Lung (tissue), 12 donors: ENCODE data around the gene CDC42SE2. TPM values are rescaled to one million over a fixed set of nuclear protein-coding genes. Genes with fewer than 3 reads are reported as not detected.

Experiments
- ATAC-seq: fragments of 200-7000 bp; cut with Tn5 transposase; one replicate; pipeline ENCODE4 v1.9.1; 2020; ENCODE audit warnings: moderate number of reproducible peaks; ENCODE audit not compliant: insufficient read depth, low FRiP score
- DNase-seq, 3 donors: peaks; one replicate each; pipeline ENCODE4 v3.0.0-alpha.2; 2013 to 2017
- H3K27ac ChIP-seq, 2 donors: one replicate each; pipeline ENCODE4 v1.5.1; 2013; ENCODE audit warnings: mild to moderate bottlenecking in 2 of 2, moderate library complexity in 2 of 2, control low read depth in 1 of 2, inconsistent platforms in 1 of 2, low read depth in 1 of 2, low read length in 1 of 2
- H3K27me3 ChIP-seq, 3 donors: one replicate each; pipeline ENCODE4 v1.5.1; 2013; ENCODE audit warnings: low read length in 2 of 3; ENCODE audit not compliant: control insufficient read depth in 3 of 3, insufficient read depth in 3 of 3
- H3K36me3 ChIP-seq, 4 donors: one replicate each; pipeline ENCODE4 v1.5.1; 2013; ENCODE audit warnings: low read length in 4 of 4, mild to moderate bottlenecking in 1 of 4, moderate library complexity in 1 of 4; ENCODE audit not compliant: control insufficient read depth in 4 of 4, insufficient read depth in 4 of 4
- H3K4me1 ChIP-seq, 5 donors: one replicate each; pipeline ENCODE4 v1.5.1; 2013; ENCODE audit warnings: low read length in 5 of 5, mild to moderate bottlenecking in 2 of 5, moderate library complexity in 1 of 5; ENCODE audit not compliant: control insufficient read depth in 5 of 5, insufficient read depth in 5 of 5
- H3K4me3 ChIP-seq: one replicate; pipeline ENCODE4 v1.5.1; 2013; ENCODE audit warnings: mild to moderate bottlenecking, control low read depth, moderate library complexity
- H3K9ac ChIP-seq, 2 donors: one replicate each; pipeline ENCODE4 v1.5.1; 2013; ENCODE audit warnings: low read length in 2 of 2, control low read depth in 1 of 2; ENCODE audit not compliant: insufficient read depth in 1 of 2
- H3K9me3 ChIP-seq, 4 donors: one replicate each; pipeline ENCODE4 v1.5.1; 2013; ENCODE audit warnings: low read length in 3 of 4, mild to moderate bottlenecking in 1 of 4, moderate library complexity in 1 of 4; ENCODE audit not compliant: control insufficient read depth in 4 of 4, insufficient read depth in 3 of 4
- CTCF ChIP-seq: IDR thresholded peaks from 2 replicates; pipeline ENCODE4 v1.5.1; 2012; ENCODE audit warnings: mild to moderate bottlenecking; ENCODE audit errors: control extremely low read depth, extremely low read depth
- WGBS, 2 donors: extraction: QIAGEN DNeasy Blood & Tissue Kit; methylation state at CpG; one replicate each; pipeline ENCODE4 v1.1.7; 2013; 5-methylcytosine and 5-hydroxymethylcytosine counted together
- polyA plus RNA-seq, 2 donors: library from polyadenylated mRNA; stranded (reverse); fragments of 200-250 nt; gene quantifications; one replicate each; pipeline ENCODE4 v1.2.1, GENCODE V29; 2013
- total RNA-seq, 2 donors: library from RNA; depleted of rRNA in 1 of 2; stranded (reverse); fragments of >200 nt in 1 of 2; gene quantifications; one replicate each; pipeline ENCODE4 v1.2.1, GENCODE V29; 2014 to 2021
- donor health status: control.
- donor health status: control.
- donor health status: Bipolar disorder and iron deficiency.
- donor health status: healthy.
- donor health status: DM: yes; HTN: yes; CAD: no.

CDC42SE2 gene
- total and polyA plus RNA-seq, 4 donors: 18.1 to 58.9 (median 28.4) TPM

- no peak for DNase-seq
- Histone ChIP-seq H3K9me3 (no peaks in the 10 kb centered on the region), H3K4me1 (no peaks in the 10 kb centered on the region), H3K36me3 (peaks cover 0 to 9% (median 6%) of the 10 kb centered on the region in 4 donors), H3K27ac (no peak overlapping the region), H3K4me3 (no peak overlapping the region), H3K27me3 (no peaks in the 10 kb centered on the region), H3K9ac (no peak overlapping the region)
- no peak for TF ChIP-seq CTCF
- ATAC-seq: no peak
- 94 to 95% methylated on average over 7 of the region's 7 CpGs for WGBS, 2 donors
Measured at GRCh38 chr5:131418846-131419245, 155.0 kb downstream of the CDC42SE2 start.

- DNase-seq: no peak
- no peaks in the 10 kb centered on the region for H3K9me3 ChIP-seq
- no peak overlapping the region for H3K4me3 ChIP-seq
Measured at GRCh38 chr5:131419877-131420276, 156.0 kb downstream of the CDC42SE2 start.

GRCh38 chr5:131423056-131423455 is 159.2 kb downstream of the CDC42SE2 start:
- DNase-seq: peak in 2 of 3 donors; percentile 14 to 20
- Histone ChIP-seq H3K36me3 (peaks cover 7 to 11% (median 8%) of the 10 kb centered on the region in 4 donors), H3K9ac (no peak overlapping the region), H3K27ac (no peak overlapping the region), H3K27me3 (no peaks in the 10 kb centered on the region), H3K4me3 (no peak overlapping the region), H3K4me1 (no peaks in the 10 kb centered on the region), H3K9me3 (no peaks in the 10 kb centered on the region)
- ATAC-seq: no peak
- TF ChIP-seq CTCF: no peak
- 80 to 85% methylated on average over 2 of the region's 2 CpGs for WGBS, 2 donors

More at GRCh38 chr5:131419877-131420276, 156.0 kb downstream of the CDC42SE2 start:
- no peaks in the 10 kb centered on the region for H3K4me1 ChIP-seq
- no peak overlapping the region for H3K9ac ChIP-seq
- 70 to 81% methylated on average over 4 of the region's 4 CpGs for WGBS, 2 donors
- H3K27me3 ChIP-seq: no peaks in the 10 kb centered on the region
- ATAC-seq: no peak
- no peak for TF ChIP-seq CTCF
- H3K27ac ChIP-seq: no peak overlapping the region
- peaks cover 0 to 9% (median 5%) of the 10 kb centered on the region in 4 donors for H3K36me3 ChIP-seq

- H3K9me3 ChIP-seq: no peaks in the 10 kb centered on the region
- no peak for TF ChIP-seq CTCF
- H3K27me3 ChIP-seq: no peaks in the 10 kb centered on the region
- no peak for ATAC-seq
- DNase-seq: no peak
- no peak overlapping the region for H3K9ac ChIP-seq
- no peak overlapping the region for H3K27ac ChIP-seq
- WGBS, 2 donors: 91 to 92% methylated on average over 1 of the region's 1 CpG
- no peaks in the 10 kb centered on the region for H3K4me1 ChIP-seq
- no peak overlapping the region for H3K4me3 ChIP-seq
- H3K36me3 ChIP-seq: peaks cover 13 to 19% (median 15%) of the 10 kb centered on the region in 4 donors
Measured at GRCh38 chr5:131426011-131426410, 162.2 kb downstream of the CDC42SE2 start.
